C4-2B (cell line): ENCODE data around the gene MIX23.

ENCODE experiments used
- CTCF ChIP-seq: fragments of 450-650 bp; conservative IDR thresholded peaks from 2 replicates; pipeline ENCODE4 v1.5.1; 2017; ENCODE audit warnings: mild to moderate bottlenecking
- ZFX ChIP-seq: fragments of 450-650 bp; IDR thresholded peaks from 2 replicates; pipeline ENCODE4 v1.6.1; 2017

DNA sequence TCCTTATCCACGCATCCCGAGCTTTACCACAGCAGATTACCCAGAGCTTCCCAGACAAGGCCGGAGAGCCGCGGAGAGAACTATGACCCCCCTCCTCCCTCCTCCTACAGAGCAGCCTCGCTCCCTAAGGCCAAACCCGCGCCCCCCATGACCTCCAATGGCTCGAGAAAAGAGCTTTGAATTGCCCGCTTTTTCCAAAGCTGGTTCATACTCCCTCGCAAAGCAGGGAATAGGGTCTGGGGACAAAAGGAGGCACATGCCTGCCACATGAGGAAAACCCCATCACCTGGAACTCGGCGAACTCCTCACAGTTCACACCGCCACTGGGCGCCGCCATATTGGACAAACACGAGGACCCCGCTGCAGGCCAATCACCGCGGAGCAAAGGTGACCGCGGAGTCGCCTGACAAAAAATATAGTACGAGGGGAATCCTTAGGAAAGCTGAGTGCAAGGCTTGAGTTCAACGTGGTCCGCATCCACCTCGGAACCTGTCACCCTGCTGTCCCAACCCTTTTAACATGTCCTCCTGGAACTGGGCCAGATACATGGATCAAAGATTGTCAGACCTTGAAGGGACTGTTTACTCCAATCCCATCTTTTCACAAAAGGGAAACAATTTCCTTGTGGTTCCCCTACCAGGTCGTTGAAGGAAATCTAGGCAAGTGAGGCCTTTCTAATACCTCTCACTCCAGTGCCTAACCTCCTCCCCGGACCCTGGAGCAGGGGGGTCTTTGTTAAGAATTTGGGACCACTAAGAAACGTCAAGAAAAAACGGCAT is at the start of gene MIX23:
- TF ChIP-seq CTCF (no peak), ZFX (peak; percentile 71)
